Adrenal gland (tissue), 12 donors: Measurements from ENCODE around the gene MTHFS. TPM values are rescaled to one million over a fixed set of nuclear protein-coding genes. Genes with fewer than 3 reads are reported as not detected.
"Not testable (repeated sequence)": the region's sequence is repeated elsewhere in the genome, so short reads cannot be mapped to it uniquely, and the experiment has no call there.

Experiments used
- DNase-seq, 7 donors: peaks; one replicate each; pipeline ENCODE4 v3.0.0-alpha.2; 2019 to 2020
- H3K27ac ChIP-seq, 5 donors: fragments of 200-600 bp; sonication (generic) in 4 of 5; 1 replicate in 3 of 5; 2 replicates in 2 of 5; pipeline versions ENCODE4 v1.5.1 to v1.8.0; 2016 to 2020; ENCODE audit warnings: mild to moderate bottlenecking in 1 of 5
- H3K27me3 ChIP-seq: fragments of 200-600 bp; 2 replicates; pipeline ENCODE4 v1.8.0; 2021
- H3K36me3 ChIP-seq, 2 donors: fragments of 200-600 bp; replicated peaks in 1 of 2; 1 replicate in 1 of 2; 2 replicates in 1 of 2; pipeline versions ENCODE4 v1.5.1 to v1.8.0; 2018 to 2022
- H3K4me1 ChIP-seq, 2 donors: fragments of 200-600 bp; replicated peaks in 1 of 2; 1 replicate in 1 of 2; 2 replicates in 1 of 2; pipeline versions ENCODE4 v1.5.1 to v1.8.0; 2018 to 2021
- H3K4me3 ChIP-seq, 4 donors: fragments of 200-600 bp; sonication (generic) in 3 of 4; one replicate each; pipeline ENCODE4 v1.5.1; 2016 to 2018
- H3K9me3 ChIP-seq, 3 donors: fragments of 200-600 bp; sonication (generic) in 1 of 3; replicated peaks in 1 of 3; 1 replicate in 2 of 3; 2 replicates in 1 of 3; pipeline versions ENCODE4 v1.5.1 to v1.8.0; 2016 to 2021
- CTCF ChIP-seq, 6 experiments: fragments of 450-650 bp in 4 of 6; fragments of 200-600 bp in 2 of 6; sonication (generic) in 1 of 6; IDR thresholded peaks; 1 replicate in 5 of 6; 2 replicates in 1 of 6; pipeline versions ENCODE4 v1.5.1 to v1.8.0; 2016 to 2021; ENCODE audit warnings: antibody characterized with exemption in 6 of 6, mild to moderate bottlenecking in 2 of 6, moderate library complexity in 1 of 6
- POLR2A ChIP-seq, 2 donors: fragments of 450-650 bp; IDR thresholded peaks; one replicate each; pipeline ENCODE4 v1.6.1; 2017; ENCODE audit warnings: antibody characterized with exemption in 2 of 2, mild to moderate bottlenecking in 2 of 2, moderate library complexity in 1 of 2
- WGBS, 4 donors: extraction: QIAGEN DNeasy Blood & Tissue Kit in 2 of 4; methylation state at CpG; one replicate each; pipeline versions ENCODE4 v1.1.5 to v1.1.7; 2013 to 2017; 5-methylcytosine and 5-hydroxymethylcytosine counted together
- intact Hi-C, 2 donors: fragments of 100-400 bp; cut with DNase I; formaldehyde crosslinking; loops; one replicate each; pipeline versions ENCODE4 v1.14.1 to v1.15.0; 2022 to 2023
- polyA plus RNA-seq, 3 donors: library from polyadenylated mRNA; stranded (reverse); fragments of 200-250 nt in 2 of 3; fragments of 350-450 nt in 1 of 3; fragmentation: Illumina TruSeq in 1 of 3; extraction: RNeasy Lipid Tissue Mini Kit (QIAGEN cat#74804) in 1 of 3; gene quantifications; one replicate each; pipeline ENCODE4 v1.2.3, GENCODE V29; 2013 to 2014
- total RNA-seq, 9 donors: library from RNA; depleted of rRNA in 4 of 9; stranded (reverse); fragments of >200 nt in 4 of 9; fragments of 120-200 nt in 1 of 9; fragmentation: NEBNext Ultra II Directional in 1 of 9; extraction: Animal tissue kit (Norgen Biotek cat#: 25700) in 1 of 9; gene quantifications; one replicate each; pipeline versions ENCODE4 v1.1.0 to v1.2.4, GENCODE V29; 2013 to 2023
- donor health status: healthy with polysubstance abuse.
- donor health status: Bipolar disorder and iron deficiency.
- donor health status: DM: yes; HTN: yes; CAD: no.
- donor health status: DM: no; HTN: no; CAD: no.
- donor health status: DM: no; HTN: no; CAD: no.
- donor health status: DM: yes; HTN: yes; CAD: no.

MTHFS gene
- total and polyA plus RNA-seq, 12 donors = 8.7 to 63.6 (median 28.8) TPM

GRCh38 chr15:79914728-79915127, 17.9 kb upstream of the MTHFS start:
- DNase-seq = no peak
- intact Hi-C loops = no loop called here
- Histone ChIP-seq H3K27me3 (no peaks in the 10 kb centered on the region), H3K36me3 (no peaks in the 10 kb centered on the region), H3K4me3 (no peak overlapping the region), H3K4me1 (no peaks in the 10 kb centered on the region), H3K9me3 (peaks cover 0 to 31% (median 13%) of the 10 kb centered on the region in 3 donors), H3K27ac (no peak overlapping the region)
- TF ChIP-seq CTCF (IDR thresholded peaks at IDR 0.05) (no peak), POLR2A (IDR thresholded peaks at IDR 0.05) (no peak)

- H3K27ac ChIP-seq, H3K4me3 ChIP-seq, H3K4me1 ChIP-seq, DNase-seq, H3K27me3 ChIP-seq, H3K36me3 ChIP-seq, H3K9me3 ChIP-seq, intact Hi-C loops: not testable (repeated sequence)
- WGBS, 4 donors = 62 to 89% (median 84%) methylated on average over 4 of the region's 4 CpGs
Measured at GRCh38 chr15:79909556-79910335, 12.9 kb upstream of the MTHFS start.

- intact Hi-C loops = no loop called here
- no peaks in the 10 kb centered on the region for H3K36me3 ChIP-seq
- no peak overlapping the region for H3K4me3 ChIP-seq
- H3K9me3 ChIP-seq = no peaks in the 10 kb centered on the region
- DNase-seq = no peak
- 77 to 88% (median 86%) methylated on average over 4 of the region's 4 CpGs for WGBS, 4 donors
- no peaks in the 10 kb centered on the region for H3K4me1 ChIP-seq
- no peaks in the 10 kb centered on the region for H3K27me3 ChIP-seq
- no peak overlapping the region for H3K27ac ChIP-seq
- TF ChIP-seq CTCF (IDR thresholded peaks at IDR 0.05) = no peak
- TF ChIP-seq POLR2A (IDR thresholded peaks at IDR 0.05) = no peak
Measured at GRCh38 chr15:79904271-79904670, 7.5 kb upstream of the MTHFS start.

GRCh38 chr15:79903626-79904025, 6.8 kb upstream of the MTHFS start:
- intact Hi-C loops = no loop called here
- Histone ChIP-seq H3K27me3 (no peaks in the 10 kb centered on the region), H3K9me3 (no peaks in the 10 kb centered on the region), H3K4me3 (no peak overlapping the region), H3K36me3 (no peaks in the 10 kb centered on the region), H3K27ac (no peak overlapping the region), H3K4me1 (peaks cover 0 to 2% of the 10 kb centered on the region in 2 donors)
- DNase-seq = no peak
- WGBS, 4 donors = 80 to 96% (median 90%) methylated on average over 1 of the region's 1 CpG
- TF ChIP-seq CTCF (IDR thresholded peaks at IDR 0.05) = no peak
- TF ChIP-seq POLR2A (IDR thresholded peaks at IDR 0.05) = no peak

GRCh38 chr15:79903144-79903543, 6.3 kb upstream of the MTHFS start:
- DNase-seq = no peak
- H3K27me3 ChIP-seq = no peaks in the 10 kb centered on the region
- H3K4me3 ChIP-seq = no peak overlapping the region
- no peaks in the 10 kb centered on the region for H3K9me3 ChIP-seq
- no peaks in the 10 kb centered on the region for H3K36me3 ChIP-seq
- peaks cover 0 to 7% of the 10 kb centered on the region in 2 donors for H3K4me1 ChIP-seq
- no peak for TF ChIP-seq CTCF (IDR thresholded peaks at IDR 0.05)
- no peak for TF ChIP-seq POLR2A (IDR thresholded peaks at IDR 0.05)
- 77 to 88% (median 83%) methylated on average over 2 of the region's 2 CpGs for WGBS, 4 donors
- no peak overlapping the region for H3K27ac ChIP-seq
- intact Hi-C loops = no loop called here
